Spinal cord (tissue), 10 donors: Measurements from ENCODE around the gene SLC47A2. TPM values are rescaled to one million over a fixed set of nuclear protein-coding genes. Genes with fewer than 3 reads are reported as not detected.
"Not testable (repeated sequence)": the region's sequence is repeated elsewhere in the genome, so short reads cannot be mapped to it uniquely, and the experiment has no call there.

Experiments used
- DNase-seq, 6 donors: peaks; one replicate each; pipeline versions ENCODE4 v3.0.0 to v3.0.0-alpha.2; 2013 to 2015; ENCODE audit warnings: low spot score in 6 of 6, low read depth in 4 of 6
- H3K27ac ChIP-seq: one replicate; pipeline ENCODE4 v1.5.1; 2013; ENCODE audit warnings: low read depth, low read length, control low read depth
- H3K27me3 ChIP-seq: one replicate; pipeline ENCODE4 v1.6.1; 2013; ENCODE audit warnings: low read length; ENCODE audit not compliant: control insufficient read depth, insufficient read depth
- H3K36me3 ChIP-seq: one replicate; pipeline ENCODE4 v1.6.1; 2013; ENCODE audit warnings: low read length; ENCODE audit not compliant: control insufficient read depth, insufficient read depth
- H3K4me1 ChIP-seq: one replicate; pipeline ENCODE4 v1.6.1; 2013; ENCODE audit warnings: low read length; ENCODE audit not compliant: control insufficient read depth, insufficient read depth
- H3K4me3 ChIP-seq: one replicate; pipeline ENCODE4 v1.5.1; 2013; ENCODE audit warnings: low read depth, low read length, control low read depth
- H3K9me3 ChIP-seq: one replicate; pipeline ENCODE4 v1.6.1; 2013; ENCODE audit warnings: low read length; ENCODE audit not compliant: control insufficient read depth, insufficient read depth
- WGBS: methylation state at CpG from one replicate; pipeline ENCODE4 v1.1.5; 2013; ENCODE audit warnings: missing lambda C conversion rate; ENCODE audit not compliant: insufficient coverage; 5-methylcytosine and 5-hydroxymethylcytosine counted together
- polyA plus RNA-seq, 2 donors: library from polyadenylated mRNA; unstranded; fragments of 120-200 nt; gene quantifications; one replicate each; pipeline ENCODE4 v1.2.1, GENCODE V29; 2013; ENCODE audit not compliant: insufficient read length in 2 of 2
- total RNA-seq, 2 donors: library from RNA; depleted of rRNA in 1 of 2; stranded (reverse); fragments of 120-200 nt in 1 of 2; fragments of >200 nt in 1 of 2; gene quantifications; one replicate each; pipeline versions ENCODE4 v1.2.3 to v1.2.4, GENCODE V29; 2013 to 2014
- donor health status: healthy.

The SLC47A2 gene
- total and polyA plus RNA-seq, 4 donors = 1.7 to 2.4 (median 1.9) TPM

DNA sequence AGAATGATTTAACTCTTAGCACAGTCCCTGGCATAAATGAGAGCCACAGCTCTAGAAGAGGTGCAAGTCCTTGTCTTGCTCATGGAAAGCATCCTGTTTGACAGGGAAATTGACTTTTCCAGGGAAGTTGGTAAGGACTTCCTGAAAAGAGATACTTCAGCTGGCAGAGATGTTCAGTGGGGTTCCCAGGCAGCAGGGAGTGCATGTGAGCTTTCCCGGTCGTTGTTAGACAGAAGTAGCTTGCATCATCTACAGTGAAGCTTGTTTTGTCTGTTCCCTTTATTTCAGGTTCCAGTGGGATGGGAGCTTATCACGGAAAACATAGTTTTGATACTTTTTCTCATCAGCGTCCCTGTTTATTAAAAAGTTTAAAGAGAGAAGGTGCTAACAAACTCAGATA, 45.0 kb downstream of the SLC47A2 start:
- WGBS = 25% methylated on average over 2 of the region's 4 CpGs
- DNase-seq = no peak
- Histone ChIP-seq H3K36me3 (peaks cover 24% of the 10 kb centered on the region), H3K9me3 (no peaks in the 10 kb centered on the region), H3K27me3 (no peaks in the 10 kb centered on the region), H3K27ac (no peak overlapping the region), H3K4me1 (no peaks in the 10 kb centered on the region), H3K4me3 (no peak overlapping the region)

DNA sequence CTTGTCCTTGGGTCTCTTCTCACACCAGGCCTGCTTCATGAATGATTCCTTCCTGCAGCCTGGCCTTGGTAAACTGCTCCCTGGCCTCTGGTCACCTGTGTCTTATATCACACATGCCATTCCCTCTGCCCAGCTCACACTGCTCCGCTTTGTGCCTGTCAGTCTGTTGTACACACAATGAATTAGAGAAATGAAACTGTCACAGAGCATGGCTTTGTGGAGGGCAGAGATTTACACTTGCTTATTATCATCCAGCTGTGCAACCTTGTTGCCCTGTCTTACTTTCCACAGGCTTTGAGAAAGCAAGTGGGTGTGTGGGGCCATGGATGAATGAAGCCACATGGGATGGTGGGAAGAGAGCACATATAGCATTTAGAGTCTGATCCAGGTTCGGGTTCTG, 45.5 kb downstream of the SLC47A2 start:
- Histone ChIP-seq H3K36me3 (peaks cover 24% of the 10 kb centered on the region), H3K27ac (no peak overlapping the region), H3K9me3 (no peaks in the 10 kb centered on the region), H3K4me3 (no peak overlapping the region), H3K27me3 (no peaks in the 10 kb centered on the region), H3K4me1 (no peaks in the 10 kb centered on the region)
- 61% methylated on average over 2 of the region's 2 CpGs for WGBS
- no peak for DNase-seq

GRCh38 chr17:19669680-19670079, 46.7 kb downstream of the SLC47A2 start:
- H3K4me1 ChIP-seq, DNase-seq, H3K27ac ChIP-seq, H3K9me3 ChIP-seq, H3K4me3 ChIP-seq, H3K27me3 ChIP-seq: not testable (repeated sequence)
- peaks cover 27% of the 10 kb centered on the region for H3K36me3 ChIP-seq
- 100% methylated on average over 2 of the region's 7 CpGs for WGBS

GRCh38 chr17:19664821-19665181, 51.6 kb downstream of the SLC47A2 start:
- Histone ChIP-seq H3K9me3 (no peaks in the 10 kb centered on the region), H3K4me1 (no peaks in the 10 kb centered on the region), H3K4me3 (no peak overlapping the region), H3K27me3 (no peaks in the 10 kb centered on the region), H3K27ac (no peak overlapping the region), H3K36me3 (peaks cover 19% of the 10 kb centered on the region)
- WGBS = no CpG with 5 or more reads among the region's 4 CpGs
- no peak for DNase-seq

DNA sequence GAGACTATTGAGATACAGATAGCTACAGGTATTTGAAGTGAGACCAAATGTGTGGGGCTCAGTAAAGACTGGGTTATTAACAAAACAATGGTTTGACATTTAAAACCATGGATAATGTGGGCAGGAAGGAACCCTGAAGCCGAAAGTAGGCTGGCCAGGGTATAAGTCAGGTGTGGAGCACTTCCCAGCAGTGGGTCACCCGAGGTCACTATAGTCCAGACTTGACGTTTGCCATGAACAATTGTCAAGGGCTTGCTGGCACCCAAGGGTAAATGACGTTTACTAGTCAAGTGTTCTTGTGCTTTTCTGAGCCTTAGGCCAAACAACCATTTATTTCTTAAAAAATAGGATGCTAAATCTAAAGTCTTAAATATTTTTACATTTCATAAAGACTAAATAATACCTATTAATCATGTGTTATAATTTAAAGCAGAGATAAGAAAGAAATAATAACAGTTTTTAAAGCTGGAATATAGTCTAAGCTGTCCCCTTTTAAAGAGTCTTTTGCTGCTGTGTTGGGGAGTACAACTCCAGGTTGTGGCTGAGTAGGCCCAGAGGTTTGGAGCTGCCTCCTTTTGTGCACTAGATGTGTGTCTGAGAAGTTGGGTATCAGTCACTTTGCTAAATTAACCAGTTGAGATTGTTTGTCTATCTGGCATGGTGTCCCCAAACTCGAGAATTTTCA, 52.1 kb downstream of the SLC47A2 start:
- Histone ChIP-seq H3K27me3 (no peaks in the 10 kb centered on the region), H3K36me3 (peaks cover 16% of the 10 kb centered on the region), H3K4me1 (no peaks in the 10 kb centered on the region), H3K9me3 (no peaks in the 10 kb centered on the region), H3K27ac (no peak overlapping the region), H3K4me3 (no peak overlapping the region)
- DNase-seq = no peak
- 79% methylated on average over 4 of the region's 5 CpGs for WGBS

- H3K4me3 ChIP-seq = no peak overlapping the region
- H3K36me3 ChIP-seq = peaks cover 13% of the 10 kb centered on the region
- 88% methylated on average over 3 of the region's 6 CpGs for WGBS
- H3K27ac ChIP-seq = no peak overlapping the region
- H3K9me3 ChIP-seq = no peaks in the 10 kb centered on the region
- H3K4me1 ChIP-seq = no peaks in the 10 kb centered on the region
- H3K27me3 ChIP-seq = no peaks in the 10 kb centered on the region
- no peak for DNase-seq
Observed at GRCh38 chr17:19663097-19663496, 53.3 kb downstream of the SLC47A2 start.

DNA sequence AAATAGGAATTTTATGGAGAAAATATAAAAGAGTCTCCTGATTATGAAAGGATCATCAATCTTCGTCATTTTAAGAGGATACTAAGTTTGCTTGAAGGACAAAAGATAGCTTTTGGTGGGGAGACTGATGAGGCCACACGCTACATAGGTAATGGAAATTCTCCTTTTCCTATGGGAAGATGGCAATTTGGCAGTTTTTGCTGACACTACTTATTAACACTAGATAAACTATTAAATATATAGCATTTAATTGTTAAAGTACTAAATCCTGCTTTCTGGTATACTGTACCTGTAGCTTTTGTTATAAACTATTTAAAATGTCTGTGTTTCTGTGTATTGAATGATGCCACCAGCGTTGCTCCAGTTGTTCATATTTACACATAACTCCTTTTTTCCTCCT, 55.3 kb downstream of the SLC47A2 start:
- Histone ChIP-seq H3K36me3 (peaks cover 15% of the 10 kb centered on the region), H3K27me3 (no peaks in the 10 kb centered on the region), H3K9me3 (no peaks in the 10 kb centered on the region), H3K4me1 (no peaks in the 10 kb centered on the region), H3K4me3 (no peak overlapping the region), H3K27ac (no peak overlapping the region)
- WGBS = 100% methylated on average over 1 of the region's 3 CpGs
- no peak for DNase-seq

DNA sequence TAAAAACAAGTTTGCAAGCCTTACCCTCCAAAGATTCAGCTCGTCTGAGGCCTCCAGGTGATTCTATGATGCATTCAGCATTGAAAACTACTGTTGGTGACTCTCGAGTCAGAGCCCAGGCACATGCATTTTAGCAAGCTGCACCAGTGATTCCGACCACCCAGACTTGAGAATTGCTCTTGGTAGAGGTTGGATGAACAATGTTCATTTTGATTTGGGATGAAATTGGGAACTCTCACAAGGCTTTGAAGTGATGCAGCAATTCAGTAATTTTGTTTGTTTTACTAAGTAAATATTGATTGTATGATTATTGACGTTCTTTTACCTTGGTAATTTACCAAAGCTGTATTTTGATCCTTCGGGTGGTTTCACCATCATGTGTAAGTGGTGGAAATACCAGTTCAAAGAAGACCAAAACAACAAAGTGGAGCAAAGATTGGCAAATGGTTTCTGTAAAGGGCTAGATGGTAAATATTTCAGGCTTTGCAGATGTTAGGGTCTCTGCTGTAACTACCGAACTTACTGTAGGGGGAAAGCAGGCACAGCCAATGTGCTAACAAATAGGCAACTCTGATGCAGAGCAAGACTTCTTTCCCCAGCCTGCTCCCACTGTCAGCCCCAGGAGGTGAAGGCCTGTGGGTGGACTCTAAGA, 56.0 kb downstream of the SLC47A2 start:
- Histone ChIP-seq H3K27me3 (no peaks in the 10 kb centered on the region), H3K4me3 (no peak overlapping the region), H3K36me3 (peaks cover 10% of the 10 kb centered on the region), H3K27ac (no peak overlapping the region), H3K4me1 (no peaks in the 10 kb centered on the region), H3K9me3 (no peaks in the 10 kb centered on the region)
- DNase-seq = no peak
- WGBS = 78% methylated on average over 5 of the region's 6 CpGs

DNA sequence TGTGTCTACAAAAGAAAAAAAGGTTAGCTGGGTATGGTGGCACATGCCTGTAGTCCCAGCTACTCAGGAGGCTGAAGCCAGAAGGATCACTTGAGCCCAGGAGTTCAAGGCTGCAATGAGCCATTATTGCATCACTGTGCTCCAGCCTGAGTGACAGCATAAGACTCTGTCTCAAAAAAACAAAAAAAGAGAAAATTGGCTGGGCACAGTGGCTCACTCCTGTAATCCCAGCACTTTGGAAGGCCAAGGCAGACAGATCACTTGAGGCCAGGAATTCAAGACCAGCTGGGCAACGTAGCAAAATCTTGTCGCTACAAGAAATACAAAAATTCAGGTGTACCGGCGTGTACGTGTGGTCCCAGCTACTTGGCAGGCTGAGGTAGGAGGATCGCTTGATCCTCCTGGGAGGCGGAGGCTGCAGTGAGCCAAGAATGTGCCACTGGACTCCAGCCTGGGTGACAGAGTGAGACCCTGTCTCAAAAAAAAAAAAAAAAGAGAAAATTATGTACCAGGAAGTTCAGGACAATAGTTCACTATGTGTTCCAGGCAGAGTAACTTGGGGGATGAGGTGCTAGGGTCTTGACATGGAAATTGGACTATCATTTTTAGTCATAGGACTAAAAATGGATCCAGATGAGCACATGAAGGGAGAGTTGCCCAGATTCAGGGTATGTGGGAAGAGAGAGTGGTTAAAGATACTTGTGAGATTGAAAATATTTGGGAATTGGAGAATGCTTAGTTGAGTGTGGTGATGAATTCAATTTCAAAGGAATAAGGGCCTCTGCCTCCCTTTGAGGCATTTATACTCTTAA, 56.8 kb downstream of the SLC47A2 start:
- no peaks in the 10 kb centered on the region for H3K4me1 ChIP-seq
- no peaks in the 10 kb centered on the region for H3K9me3 ChIP-seq
- H3K27ac ChIP-seq = no peak overlapping the region
- 90% methylated on average over 7 of the region's 7 CpGs for WGBS
- no peak overlapping the region for H3K4me3 ChIP-seq
- peaks cover 8% of the 10 kb centered on the region for H3K36me3 ChIP-seq
- no peaks in the 10 kb centered on the region for H3K27me3 ChIP-seq
- no peak for DNase-seq
